Measurements from ENCODE around the gene CDHR3. TPM values are rescaled to one million over a fixed set of nuclear protein-coding genes. Genes with fewer than 3 reads are reported as not detected.

The CDHR3 gene
- total and polyA plus RNA-seq, 2 donors (not counting 3 experiments of a cell fraction or from before 2014, with no cell fraction given) = 0.46 to 2.3 TPM

GRCh38 chr7:106068538-106068961 is 105.5 kb downstream of the CDHR3 start:
- BruUV-seq (replicated peaks) = no TSS peak
- ChIA-PET POLR2A (interaction anchor here (0.7 kb wide), 1 partner anchor 26 kb away, joined by 12 read pairs; no protein-coding TSS in a partner anchor), CTCF (interaction anchor here (1.2 kb wide), 1 partner anchor 85 kb away, joined by 3 read pairs; no protein-coding TSS in a partner anchor)
- H3K4me1 ChIP-seq (ENCODE audit: control insufficient read depth, extremely low read depth, insufficient read depth, low read length) = peaks cover 35% of the 10 kb centered on the region
- no peak overlapping the region for H3K4me2 ChIP-seq (ENCODE audit: insufficient read depth, low read length)
- intact Hi-C loops (cut with micrococcal nuclease) (no loop called here), dilution Hi-C loops (cut with MboI; ENCODE audit: extremely low pct_ligation_motif_present, low sequenced_read_pairs) (loop anchor here (25.0 kb wide), 1 partner anchor 94 kb away; no protein-coding TSS in a partner anchor)
- H3K4me3 ChIP-seq (replicated peaks in 1 of 3; ENCODE audit: insufficient read depth in 1 of 3, low read depth in 1 of 3, low read length in 3 of 3) = no peak overlapping the region
- H2AFZ ChIP-seq (ENCODE audit: low read depth, low read length) = no peak overlapping the region
- no peak overlapping the region for H3K9ac ChIP-seq (replicated peaks; ENCODE audit: extremely low read depth, insufficient read depth, low read length)
- TF ChIP-seq POLR2AphosphoS5 (IDR thresholded peaks at IDR 0.05; ENCODE audit: insufficient read depth, low read depth, low read length) (no peak), EZH2 (IDR thresholded peaks at IDR 0.05; ENCODE audit: borderline replicate concordance, low read depth, low read length, severe bottlenecking) (no peak), FOS (IDR thresholded peaks at IDR 0.05; ENCODE audit: borderline replicate concordance, insufficient read depth, low read length) (no peak)
- TF ChIP-seq, protein P1, sequence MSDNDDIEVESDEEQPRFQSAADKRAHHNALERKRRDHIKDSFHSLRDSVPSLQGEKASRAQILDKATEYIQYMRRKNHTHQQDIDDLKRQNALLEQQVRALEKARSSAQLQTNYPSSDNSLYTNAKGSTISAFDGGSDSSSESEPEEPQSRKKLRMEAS (IDR thresholded peaks at IDR 0.05; ENCODE audit: insufficient read depth, insufficient read length) = no peak
- TF ChIP-seq, protein P2, sequence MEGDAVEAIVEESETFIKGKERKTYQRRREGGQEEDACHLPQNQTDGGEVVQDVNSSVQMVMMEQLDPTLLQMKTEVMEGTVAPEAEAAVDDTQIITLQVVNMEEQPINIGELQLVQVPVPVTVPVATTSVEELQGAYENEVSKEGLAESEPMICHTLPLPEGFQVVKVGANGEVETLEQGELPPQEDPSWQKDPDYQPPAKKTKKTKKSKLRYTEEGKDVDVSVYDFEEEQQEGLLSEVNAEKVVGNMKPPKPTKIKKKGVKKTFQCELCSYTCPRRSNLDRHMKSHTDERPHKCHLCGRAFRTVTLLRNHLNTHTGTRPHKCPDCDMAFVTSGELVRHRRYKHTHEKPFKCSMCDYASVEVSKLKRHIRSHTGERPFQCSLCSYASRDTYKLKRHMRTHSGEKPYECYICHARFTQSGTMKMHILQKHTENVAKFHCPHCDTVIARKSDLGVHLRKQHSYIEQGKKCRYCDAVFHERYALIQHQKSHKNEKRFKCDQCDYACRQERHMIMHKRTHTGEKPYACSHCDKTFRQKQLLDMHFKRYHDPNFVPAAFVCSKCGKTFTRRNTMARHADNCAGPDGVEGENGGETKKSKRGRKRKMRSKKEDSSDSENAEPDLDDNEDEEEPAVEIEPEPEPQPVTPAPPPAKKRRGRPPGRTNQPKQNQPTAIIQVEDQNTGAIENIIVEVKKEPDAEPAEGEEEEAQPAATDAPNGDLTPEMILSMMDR (IDR thresholded peaks at IDR 0.05; ENCODE audit: extremely low read depth in 1 of 2, insufficient read depth in 1 of 2, low read depth in 1 of 2, low read length in 2 of 2) = no peak
- H3K9me1 ChIP-seq (replicated peaks; ENCODE audit: control insufficient read depth, extremely low read depth, insufficient read depth, low read length) = no peaks in the 10 kb centered on the region
- FAIRE-seq (no peak), DNase-seq (ENCODE audit: low read depth, low spot score) (no peak)
- no peaks in the 10 kb centered on the region for H3K27me3 ChIP-seq (ENCODE audit: control insufficient read depth in 2 of 2, insufficient read depth in 2 of 2, low read length in 2 of 2)
- no peaks in the 10 kb centered on the region for H4K20me1 ChIP-seq (replicated peaks; ENCODE audit: control insufficient read depth, extremely low read depth, insufficient read depth, low read length)
- H3K9me3 ChIP-seq (replicated peaks; ENCODE audit: control insufficient read depth, insufficient read depth, low read length) = no peaks in the 10 kb centered on the region
- no peaks in the 10 kb centered on the region for H3K79me2 ChIP-seq (ENCODE audit: control insufficient read depth, insufficient read depth, low read length)
- H3K36me3 ChIP-seq (ENCODE audit: control insufficient read depth in 2 of 2, extremely low read depth in 1 of 2, insufficient read depth in 2 of 2, low read length in 2 of 2) = no peaks in the 10 kb centered on the region
- H3K27ac ChIP-seq (ENCODE audit: insufficient read depth, low read depth, low read length) = no peak overlapping the region

All from endothelial cell of umbilical vein (primary cell).